ENCODE data around the gene TRIM56.

TRIM56 gene

GRCh38 chr7:101122933-101123702 lies 37.8 kb downstream of the TRIM56 start:
- TF ChIP-seq CTCF (conservative IDR thresholded peaks at IDR 0.05; ENCODE audit: low read depth, low read length) = no peak
- no peak overlapping the region for H3K4me3 ChIP-seq (ENCODE audit: low read length)
- no peak for DNase-seq (ENCODE audit: low read depth)

DNA sequence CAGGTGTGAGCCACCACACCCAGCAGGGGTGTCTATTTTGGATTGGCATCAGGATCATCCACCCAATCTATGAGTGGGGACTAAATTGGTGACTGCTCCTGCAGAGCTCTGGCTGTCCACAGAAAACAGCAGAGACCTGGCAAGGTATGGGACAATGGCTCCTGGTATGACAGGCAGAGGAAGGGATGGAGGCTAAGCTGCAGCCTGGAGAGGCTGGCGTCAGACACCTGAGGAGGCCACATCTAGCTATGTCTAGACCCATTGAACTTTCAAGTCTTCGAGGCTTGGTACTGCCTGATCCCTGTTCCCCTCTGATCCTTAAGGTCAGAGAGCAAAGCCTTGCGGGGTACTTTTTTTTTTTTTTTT lies 38.4 kb downstream of the TRIM56 start:
- no peak for DNase-seq (ENCODE audit: low read depth)
- TF ChIP-seq CTCF (conservative IDR thresholded peaks at IDR 0.05; ENCODE audit: low read depth, low read length) = no peak
- H3K4me3 ChIP-seq (ENCODE audit: low read length) = no peak overlapping the region

DNA sequence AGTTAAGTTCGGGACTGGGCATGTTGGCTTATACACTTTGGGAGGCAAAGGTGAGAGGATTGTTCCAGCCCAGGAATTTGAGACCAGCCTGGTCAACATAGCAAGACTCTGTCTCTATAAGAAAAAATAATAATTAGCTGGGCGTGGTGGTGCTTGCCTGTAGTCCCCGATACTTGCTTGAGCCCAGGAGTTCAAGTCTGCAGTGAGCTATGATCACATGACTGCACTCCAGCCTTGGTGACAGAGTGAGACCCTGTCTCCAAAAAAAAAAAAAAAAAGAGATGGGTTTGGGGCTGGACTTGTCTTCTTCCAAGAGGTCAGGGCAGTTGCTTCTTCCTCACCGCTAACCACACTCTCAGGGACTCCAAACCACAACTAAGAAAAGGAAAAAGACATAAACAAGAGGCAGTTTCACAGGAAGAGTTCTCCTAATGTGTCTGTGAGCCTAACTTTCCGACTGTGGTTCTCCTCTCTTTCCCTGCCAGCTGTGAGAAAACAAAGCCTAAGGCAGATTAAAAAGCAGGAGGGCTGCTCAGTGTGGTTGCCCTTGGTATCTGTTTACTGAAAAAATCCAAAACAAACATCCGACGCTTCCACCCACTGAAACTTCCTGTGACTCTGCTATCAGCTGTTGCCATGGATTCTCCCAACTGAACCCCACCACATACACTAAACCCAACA lies 39.2 kb downstream of the TRIM56 start:
- DNase-seq (ENCODE audit: low read depth) = no peak
- no peak for TF ChIP-seq CTCF (conservative IDR thresholded peaks at IDR 0.05; ENCODE audit: low read depth, low read length)
- H3K4me3 ChIP-seq (ENCODE audit: low read length) = no peak overlapping the region

- H3K4me3 ChIP-seq (ENCODE audit: low read length) = no peak overlapping the region
- DNase-seq (ENCODE audit: low read depth) = no peak
- no peak for TF ChIP-seq CTCF (conservative IDR thresholded peaks at IDR 0.05; ENCODE audit: low read depth, low read length)
These were observed 40.8 kb downstream of the TRIM56 start for GRCh38 chr7:101125989-101126650.

GRCh38 chr7:101126651-101127459 lies 41.6 kb downstream of the TRIM56 start, which contains the start of gene SERPINE1:
TSS of gene SERPINE1 (plus strand) at chr7:101127104. CDS start at chr7:101128394, 1,290 bp downstream.
- peak; percentile 92 for DNase-seq (ENCODE audit: low read depth)
- peak within 1 kb of the TSS; percentile 85 for H3K4me3 ChIP-seq (ENCODE audit: low read length)

More at GRCh38 chr7:101126651-101127459, 41.6 kb downstream of the TRIM56 start, which contains the start of gene SERPINE1:
- TF ChIP-seq CTCF (conservative IDR thresholded peaks at IDR 0.05; ENCODE audit: low read depth, low read length) = no peak
